GM12873 (cell line): Measurements from ENCODE around the gene CLEC16A.

Source experiments
- TF ChIP-seq, protein P1 (sequence below): IDR thresholded peaks from 2 replicates; pipeline ENCODE4 v1.5.1; 2012; ENCODE audit warnings: low read depth, mild to moderate bottlenecking, moderate library complexity, low read length, control low read depth; ENCODE audit not compliant: insufficient read depth; ENCODE audit errors: missing control alignments

Gene CLEC16A, protein sequence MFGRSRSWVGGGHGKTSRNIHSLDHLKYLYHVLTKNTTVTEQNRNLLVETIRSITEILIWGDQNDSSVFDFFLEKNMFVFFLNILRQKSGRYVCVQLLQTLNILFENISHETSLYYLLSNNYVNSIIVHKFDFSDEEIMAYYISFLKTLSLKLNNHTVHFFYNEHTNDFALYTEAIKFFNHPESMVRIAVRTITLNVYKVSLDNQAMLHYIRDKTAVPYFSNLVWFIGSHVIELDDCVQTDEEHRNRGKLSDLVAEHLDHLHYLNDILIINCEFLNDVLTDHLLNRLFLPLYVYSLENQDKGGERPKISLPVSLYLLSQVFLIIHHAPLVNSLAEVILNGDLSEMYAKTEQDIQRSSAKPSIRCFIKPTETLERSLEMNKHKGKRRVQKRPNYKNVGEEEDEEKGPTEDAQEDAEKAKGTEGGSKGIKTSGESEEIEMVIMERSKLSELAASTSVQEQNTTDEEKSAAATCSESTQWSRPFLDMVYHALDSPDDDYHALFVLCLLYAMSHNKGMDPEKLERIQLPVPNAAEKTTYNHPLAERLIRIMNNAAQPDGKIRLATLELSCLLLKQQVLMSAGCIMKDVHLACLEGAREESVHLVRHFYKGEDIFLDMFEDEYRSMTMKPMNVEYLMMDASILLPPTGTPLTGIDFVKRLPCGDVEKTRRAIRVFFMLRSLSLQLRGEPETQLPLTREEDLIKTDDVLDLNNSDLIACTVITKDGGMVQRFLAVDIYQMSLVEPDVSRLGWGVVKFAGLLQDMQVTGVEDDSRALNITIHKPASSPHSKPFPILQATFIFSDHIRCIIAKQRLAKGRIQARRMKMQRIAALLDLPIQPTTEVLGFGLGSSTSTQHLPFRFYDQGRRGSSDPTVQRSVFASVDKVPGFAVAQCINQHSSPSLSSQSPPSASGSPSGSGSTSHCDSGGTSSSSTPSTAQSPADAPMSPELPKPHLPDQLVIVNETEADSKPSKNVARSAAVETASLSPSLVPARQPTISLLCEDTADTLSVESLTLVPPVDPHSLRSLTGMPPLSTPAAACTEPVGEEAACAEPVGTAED

DNA sequence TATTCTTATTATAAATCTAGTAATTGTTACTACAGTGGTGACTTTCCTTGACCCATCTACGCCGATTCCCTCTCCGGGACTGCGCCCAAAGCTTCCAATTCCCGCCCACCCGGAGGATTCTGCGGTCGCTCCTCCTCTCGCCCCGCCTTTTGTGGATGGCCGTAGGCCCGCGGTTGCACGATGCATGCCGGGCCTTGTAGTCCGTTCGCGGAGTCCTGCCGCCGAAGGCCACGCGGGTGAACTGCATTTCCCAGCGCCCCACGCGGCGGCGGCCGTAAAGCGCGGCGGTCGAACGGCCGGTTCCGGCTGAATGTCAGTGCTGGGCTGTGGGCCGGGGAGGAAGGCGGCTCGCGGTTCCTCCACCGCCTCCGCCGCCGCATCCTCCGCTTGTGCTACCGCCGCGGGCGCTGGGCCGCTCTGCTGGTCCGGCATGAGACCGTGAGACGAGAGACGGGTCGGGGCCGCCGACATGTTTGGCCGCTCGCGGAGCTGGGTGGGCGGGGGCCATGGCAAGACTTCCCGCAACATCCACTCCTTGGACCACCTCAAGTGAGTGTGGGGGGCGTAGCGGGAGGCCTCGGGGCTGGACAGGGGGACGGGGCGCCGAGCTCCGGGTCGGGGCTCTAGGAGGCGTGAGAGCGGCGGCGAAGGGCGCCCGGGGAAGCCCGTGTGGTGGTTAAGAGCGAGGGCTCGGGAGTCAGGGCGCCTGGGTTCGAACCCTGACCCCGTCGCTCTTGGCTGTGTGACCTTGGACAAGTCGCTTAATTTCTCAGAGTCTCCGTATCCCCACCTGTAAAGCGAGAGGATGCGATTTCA, at the start of gene CLEC16A:
Gene CLEC16A, plus strand, starts transcription at position 316 of the 816 bp plus-strand sequence. Its CDS starts 154 bp downstream, at position 470.
- TF ChIP-seq, protein P1, sequence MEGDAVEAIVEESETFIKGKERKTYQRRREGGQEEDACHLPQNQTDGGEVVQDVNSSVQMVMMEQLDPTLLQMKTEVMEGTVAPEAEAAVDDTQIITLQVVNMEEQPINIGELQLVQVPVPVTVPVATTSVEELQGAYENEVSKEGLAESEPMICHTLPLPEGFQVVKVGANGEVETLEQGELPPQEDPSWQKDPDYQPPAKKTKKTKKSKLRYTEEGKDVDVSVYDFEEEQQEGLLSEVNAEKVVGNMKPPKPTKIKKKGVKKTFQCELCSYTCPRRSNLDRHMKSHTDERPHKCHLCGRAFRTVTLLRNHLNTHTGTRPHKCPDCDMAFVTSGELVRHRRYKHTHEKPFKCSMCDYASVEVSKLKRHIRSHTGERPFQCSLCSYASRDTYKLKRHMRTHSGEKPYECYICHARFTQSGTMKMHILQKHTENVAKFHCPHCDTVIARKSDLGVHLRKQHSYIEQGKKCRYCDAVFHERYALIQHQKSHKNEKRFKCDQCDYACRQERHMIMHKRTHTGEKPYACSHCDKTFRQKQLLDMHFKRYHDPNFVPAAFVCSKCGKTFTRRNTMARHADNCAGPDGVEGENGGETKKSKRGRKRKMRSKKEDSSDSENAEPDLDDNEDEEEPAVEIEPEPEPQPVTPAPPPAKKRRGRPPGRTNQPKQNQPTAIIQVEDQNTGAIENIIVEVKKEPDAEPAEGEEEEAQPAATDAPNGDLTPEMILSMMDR = no peak

DNA sequence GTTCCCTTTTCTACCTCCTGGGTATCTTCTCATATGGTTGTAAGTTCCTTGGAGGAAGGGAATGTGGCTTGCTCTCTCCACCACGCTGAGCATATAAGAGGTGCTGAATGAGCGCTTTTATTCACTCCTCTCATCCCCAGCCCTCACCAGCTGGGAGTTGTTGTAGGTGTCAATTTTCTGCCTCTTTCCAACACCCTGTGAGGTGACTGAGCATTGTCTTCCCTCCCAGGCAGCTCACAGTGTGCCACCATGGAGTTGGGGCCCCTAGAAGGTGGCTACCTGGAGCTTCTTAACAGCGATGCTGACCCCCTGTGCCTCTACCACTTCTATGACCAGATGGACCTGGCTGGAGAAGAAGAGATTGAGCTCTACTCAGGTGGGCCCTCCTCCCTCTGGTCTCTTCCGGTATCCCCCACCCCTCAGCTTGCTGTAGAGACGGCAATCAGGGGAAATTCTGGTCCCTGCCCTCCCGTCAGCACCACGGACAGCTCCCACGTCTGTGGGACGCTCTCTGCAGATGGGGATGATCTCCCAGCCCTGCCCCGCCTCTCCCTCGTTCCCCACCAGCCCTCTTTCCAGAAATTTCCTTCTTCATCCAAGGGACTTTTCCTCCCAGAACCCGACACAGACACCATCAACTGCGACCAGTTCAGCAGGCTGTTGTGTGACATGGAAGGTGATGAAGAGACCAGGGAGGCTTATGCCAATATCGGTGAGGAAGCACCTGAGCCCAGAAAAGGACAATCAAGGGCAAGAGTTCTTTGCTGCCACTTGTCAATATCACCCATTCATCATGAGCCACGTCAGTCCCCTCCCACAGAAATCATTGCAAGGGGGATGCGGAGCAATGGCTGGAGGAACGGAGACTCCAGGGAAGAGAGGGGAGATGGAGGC, 49.1 kb upstream of the CLEC16A start:
- TF ChIP-seq, protein P1 = no peak

DNA sequence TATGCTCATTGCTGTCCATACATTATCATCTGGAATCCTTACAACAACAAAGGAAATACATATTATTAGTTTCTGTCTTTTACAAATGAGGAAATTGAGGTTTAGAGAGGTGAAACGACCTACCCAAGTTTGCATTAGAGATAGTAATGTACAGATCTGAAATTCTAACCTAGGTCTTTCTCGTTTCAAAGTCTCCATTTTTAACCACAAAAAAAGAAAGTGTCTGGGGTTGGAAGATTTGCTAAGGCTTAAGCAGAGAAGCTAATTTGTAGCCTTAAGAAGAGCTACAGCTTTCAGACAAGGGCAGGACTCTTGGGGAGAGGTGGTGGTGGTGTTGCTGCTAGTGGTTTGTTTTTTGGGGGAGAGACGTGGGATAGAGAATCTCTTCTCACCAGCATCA, 48.2 kb upstream of the CLEC16A start:
- TF ChIP-seq, protein P1 = no peak

DNA sequence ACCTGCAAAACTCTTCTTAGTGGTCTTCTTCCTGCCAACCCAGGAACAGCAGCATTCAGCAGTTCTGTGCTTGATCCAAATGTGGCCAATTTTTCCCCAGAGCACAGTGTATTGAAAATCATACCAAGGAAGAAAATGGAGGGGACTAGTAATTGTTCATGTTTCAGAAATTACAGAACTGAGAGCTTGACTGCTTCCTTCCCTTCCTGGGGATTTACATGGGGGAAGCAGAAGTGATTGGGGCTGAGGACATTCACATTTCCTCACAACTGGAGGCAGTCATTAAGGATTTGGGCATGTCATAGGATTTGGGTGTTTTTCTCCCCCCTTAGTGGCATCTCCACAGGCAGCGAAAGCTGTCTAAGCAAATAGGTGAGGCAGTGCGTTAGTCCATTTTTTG, 47.6 kb upstream of the CLEC16A start:
- TF ChIP-seq, protein P1 = no peak

DNA sequence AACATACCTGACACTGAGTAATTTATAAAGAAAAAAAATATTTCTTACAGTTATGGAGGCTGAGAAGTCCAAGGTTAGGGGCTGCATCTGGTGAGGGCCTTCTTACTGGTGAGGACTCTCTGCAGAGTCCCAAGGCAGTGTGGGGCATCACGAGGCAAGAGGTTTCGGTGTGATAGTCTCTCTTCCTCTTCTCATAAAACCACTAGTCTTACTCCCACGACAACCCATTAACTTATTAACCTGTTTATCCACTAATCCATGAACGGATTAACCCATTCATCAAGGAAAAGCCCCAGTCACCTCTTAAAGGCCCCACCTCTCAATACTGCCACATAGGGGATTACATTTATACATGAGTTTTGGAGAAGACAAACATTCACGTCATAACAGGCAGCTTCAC, 47.2 kb upstream of the CLEC16A start:
- TF ChIP-seq, protein P1 = no peak

DNA sequence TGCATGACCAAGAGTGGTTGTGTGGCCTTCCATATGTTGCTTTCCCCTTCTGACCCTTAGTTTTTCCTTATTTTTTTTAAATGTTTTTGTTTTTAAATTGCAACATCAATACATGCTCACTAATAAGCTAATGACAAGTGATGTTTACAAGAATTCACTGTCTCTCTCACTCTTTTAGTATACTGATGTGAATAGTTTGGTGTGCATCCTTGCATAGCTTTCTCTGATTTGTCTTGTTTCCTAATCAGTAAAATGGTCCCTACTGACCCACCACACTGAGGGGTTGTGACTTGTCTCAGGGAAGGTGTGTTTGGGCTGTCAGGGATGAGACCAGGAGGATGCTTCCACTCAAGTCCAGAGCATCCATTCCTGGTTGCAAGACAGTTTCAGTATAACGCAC, 41.4 kb upstream of the CLEC16A start:
- TF ChIP-seq, protein P1 = no peak
